HepG2 (cell line): ENCODE measurements around the gene AGAP1. TPM values are rescaled to one million over a fixed set of nuclear protein-coding genes. Genes with fewer than 3 reads are reported as not detected.

Source experiments
- ATF1 ChIP-seq: IDR thresholded peaks from 2 replicates; pipeline ENCODE4 v1.6.1; 2016; ENCODE audit warnings: mild to moderate bottlenecking, control low read depth
- ATF6 ChIP-seq: sonication (generic); formaldehyde crosslinking; conservative IDR thresholded peaks from 2 replicates; pipeline ENCODE4 v1.4.0; 2020; ENCODE audit warnings: missing genetic modification reagents
- CHD2 ChIP-seq: IDR thresholded peaks from 2 replicates; pipeline ENCODE4 v1.6.1; 2011; ENCODE audit warnings: low read depth, low read length, improper control_type of control experiment
- HOXA9 ChIP-seq: sonication (generic); formaldehyde crosslinking; IDR thresholded peaks from 2 replicates; pipeline ENCODE4 v1.8.1; 2022; ENCODE audit warnings: missing genetic modification reagents, mild to moderate bottlenecking, moderate library complexity, borderline replicate concordance
- NFKB2 ChIP-seq: sonication (generic); formaldehyde crosslinking; IDR thresholded peaks from 2 replicates; pipeline ENCODE4 v1.4.0; 2020; ENCODE audit warnings: missing genetic modification reagents, borderline replicate concordance
- USF2 ChIP-seq, 2 experiments: sonication (generic) in 1 of 2; formaldehyde crosslinking in 1 of 2; IDR thresholded peaks; 2 replicates each; pipeline versions ENCODE4 v1.5.1 to v1.6.1; 2011 to 2020; ENCODE audit warnings: borderline replicate concordance in 1 of 2, low read depth in 1 of 2, low read length in 1 of 2, mild to moderate bottlenecking in 1 of 2, missing genetic modification reagents in 1 of 2, moderate library complexity in 1 of 2
- ZNF136 ChIP-seq: sonication (generic); formaldehyde crosslinking; IDR thresholded peaks from 2 replicates; pipeline ENCODE4 v1.8.1; 2022; ENCODE audit warnings: low read depth, mild to moderate bottlenecking, moderate library complexity, missing genetic modification reagents
- ZNF33B ChIP-seq: sonication (generic); formaldehyde crosslinking; IDR thresholded peaks from 2 replicates; pipeline ENCODE4 v1.5.1; 2020; ENCODE audit warnings: mild to moderate bottlenecking, missing genetic modification reagents
- ZNF710 ChIP-seq: sonication (generic); formaldehyde crosslinking; IDR thresholded peaks from 2 replicates; pipeline ENCODE4 v1.5.0; 2020; ENCODE audit warnings: mild to moderate bottlenecking, missing genetic modification reagents, borderline replicate concordance
- ZNF749 ChIP-seq: sonication (generic); formaldehyde crosslinking; IDR thresholded peaks from 2 replicates; pipeline ENCODE4 v1.8.0; 2022; ENCODE audit warnings: mild to moderate bottlenecking, missing genetic modification reagents, moderate library complexity, borderline replicate concordance
- ZNF879 ChIP-seq: sonication (generic); formaldehyde crosslinking; IDR thresholded peaks from 2 replicates; pipeline ENCODE4 v1.8.1; 2023; ENCODE audit warnings: missing genetic modification reagents
- polyA plus RNA-seq, 8 experiments: library from polyadenylated mRNA; depleted of rRNA in 3 of 8; stranded (reverse) in 7 of 8; unstranded in 1 of 8; fragments of >200 nt; fragmentation: Illumina TruSeq in 4 of 8; extraction: Trizol in 4 of 8; gene quantifications; 2 replicates each; pipeline versions ENCODE4 v1.2.1 to v1.2.3, GENCODE V29; 2011 to 2016; ENCODE audit warnings: low read depth in 4 of 8, missing spikeins in 1 of 8, mixed read lengths in 1 of 8; ENCODE audit not compliant: insufficient read depth in 1 of 8
- total RNA-seq, 5 experiments: library from RNA; depleted of rRNA; stranded (reverse); fragments of >200 nt; fragmentation: Illumina TruSeq; extraction: Trizol; gene quantifications; 2 replicates each; pipeline ENCODE4 v1.2.3, GENCODE V29; 2016; ENCODE audit warnings: low read depth in 1 of 5

AGAP1 gene
- total and polyA plus RNA-seq, 2 of the 13 experiments (the other 11 are each of a cell fraction or from before 2014, with no cell fraction given) = 21.2 to 32.7 TPM

- TF ChIP-seq ZNF33B (CRISPR knock-in tag) (no peak), ZNF749 (CRISPR knock-in tag) (no peak), ZNF879 (CRISPR knock-in tag) (no peak), CHD2 (no peak), ZNF710 (CRISPR knock-in tag) (no peak), ATF1 (CRISPR knock-in tag) (no peak), NFKB2 (CRISPR knock-in tag) (no peak), USF2 (IDR thresholded peaks at IDR 0.05; ENCODE audit: low read depth, low read length) (no peak), USF2 (CRISPR knock-in tag; IDR thresholded peaks at IDR 0.05; ENCODE audit: borderline replicate concordance) (no peak), ATF6 (CRISPR knock-in tag) (no peak), ZNF136 (CRISPR knock-in tag) (no peak), HOXA9 (CRISPR knock-in tag) (no peak)
- TF ChIP-seq, all 625 proteins: peak for 0
These were observed 104.2 kb downstream of the AGAP1 start (continued) for GRCh38 chr2:235598026-235598425.
